ENCODE measurements around the gene SPOCK1. TPM values are rescaled to one million over a fixed set of nuclear protein-coding genes. Genes with fewer than 3 reads are reported as not detected.

SPOCK1 gene
- total and polyA plus RNA-seq, 2 of the 13 experiments (the other 11 are each of a cell fraction or from before 2014, with no cell fraction given) = 0.18 to 0.29 TPM

DNA sequence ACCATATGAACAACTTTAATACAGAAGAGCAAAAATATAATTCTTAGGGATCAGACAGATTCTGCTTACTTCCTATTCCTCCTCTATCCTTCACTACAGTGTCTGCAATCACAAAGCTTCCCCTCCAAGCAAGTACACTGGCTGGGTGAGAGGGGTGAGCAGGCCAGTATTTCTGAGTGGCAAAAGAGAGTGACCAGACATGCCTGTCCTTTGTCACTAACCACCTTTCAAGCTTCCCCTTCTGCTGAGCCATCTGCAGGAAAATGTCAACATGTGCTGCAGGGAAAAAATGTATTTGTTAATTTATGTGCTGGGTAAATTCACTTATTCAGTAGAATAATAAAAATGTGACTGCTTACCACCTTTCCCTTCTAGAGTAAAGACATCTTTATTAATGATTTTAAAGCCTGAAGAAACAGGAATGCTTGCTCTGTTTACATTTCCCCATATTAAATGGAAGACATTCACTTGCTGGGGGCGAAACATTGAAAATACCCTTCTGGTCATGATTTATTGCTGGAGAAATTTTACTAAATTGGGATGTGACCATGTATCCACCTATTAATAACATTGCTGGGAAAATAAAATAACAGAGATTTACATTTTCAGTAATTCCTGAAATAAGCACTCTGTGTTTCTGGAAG is 84.9 kb downstream of the SPOCK1 start:
- intact Hi-C loops (cut with micrococcal nuclease; ENCODE audit: unreplicated experiment) = no loop called here
- H3K9ac ChIP-seq (ENCODE audit: insufficient read depth, low read depth, low read length) = no peak overlapping the region
- no peaks in the 10 kb centered on the region for H3K4me1 ChIP-seq (ENCODE audit: insufficient read depth, low read length)
- no peak for TF ChIP-seq EP300 (IDR thresholded peaks at IDR 0.05; ENCODE audit: low read depth in 2 of 2, low read length in 2 of 2)
- no peak for TF ChIP-seq EP300 (CRISPR knock-in tag; IDR thresholded peaks at IDR 0.05; ENCODE audit: borderline replicate concordance)
- no peak for TF ChIP-seq SUZ12 (IDR thresholded peaks at IDR 0.05; ENCODE audit: low read depth, low read length)
- TF ChIP-seq PHF20 (CRISPR knock-in tag; IDR thresholded peaks at IDR 0.05) = no peak
- TF ChIP-seq SIN3A (IDR thresholded peaks at IDR 0.05; ENCODE audit: borderline replicate concordance, low read depth, low read length) = no peak
- TF ChIP-seq MTA1 (CRISPR knock-in tag; IDR thresholded peaks at IDR 0.05; ENCODE audit: borderline replicate concordance) = no peak
- TF ChIP-seq ZNF207 (IDR thresholded peaks at IDR 0.05; ENCODE audit: borderline replicate concordance) = no peak
- TF ChIP-seq, protein P1, sequence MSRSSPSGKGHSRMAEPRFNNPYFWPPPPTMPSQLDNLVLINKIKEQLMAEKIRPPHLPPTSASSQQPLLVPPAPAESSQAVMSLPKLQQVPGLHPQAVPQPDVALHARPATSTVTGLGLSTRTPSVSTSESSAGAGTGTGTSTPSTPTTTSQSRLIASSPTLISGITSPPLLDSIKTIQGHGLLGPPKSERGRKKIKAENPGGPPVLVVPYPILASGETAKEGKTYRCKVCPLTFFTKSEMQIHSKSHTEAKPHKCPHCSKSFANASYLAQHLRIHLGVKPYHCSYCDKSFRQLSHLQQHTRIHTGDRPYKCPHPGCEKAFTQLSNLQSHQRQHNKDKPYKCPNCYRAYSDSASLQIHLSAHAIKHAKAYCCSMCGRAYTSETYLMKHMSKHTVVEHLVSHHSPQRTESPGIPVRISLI (CRISPR knock-in tag; IDR thresholded peaks at IDR 0.05; ENCODE audit: borderline replicate concordance) = no peak
- no peak for TF ChIP-seq ZNF891 (CRISPR knock-in tag; IDR thresholded peaks at IDR 0.05)
- no peak for TF ChIP-seq NFIC (IDR thresholded peaks at IDR 0.05; ENCODE audit: low read length)
- TF ChIP-seq RARA (CRISPR knock-in tag; IDR thresholded peaks at IDR 0.05) = no peak
- TF ChIP-seq, protein P2, sequence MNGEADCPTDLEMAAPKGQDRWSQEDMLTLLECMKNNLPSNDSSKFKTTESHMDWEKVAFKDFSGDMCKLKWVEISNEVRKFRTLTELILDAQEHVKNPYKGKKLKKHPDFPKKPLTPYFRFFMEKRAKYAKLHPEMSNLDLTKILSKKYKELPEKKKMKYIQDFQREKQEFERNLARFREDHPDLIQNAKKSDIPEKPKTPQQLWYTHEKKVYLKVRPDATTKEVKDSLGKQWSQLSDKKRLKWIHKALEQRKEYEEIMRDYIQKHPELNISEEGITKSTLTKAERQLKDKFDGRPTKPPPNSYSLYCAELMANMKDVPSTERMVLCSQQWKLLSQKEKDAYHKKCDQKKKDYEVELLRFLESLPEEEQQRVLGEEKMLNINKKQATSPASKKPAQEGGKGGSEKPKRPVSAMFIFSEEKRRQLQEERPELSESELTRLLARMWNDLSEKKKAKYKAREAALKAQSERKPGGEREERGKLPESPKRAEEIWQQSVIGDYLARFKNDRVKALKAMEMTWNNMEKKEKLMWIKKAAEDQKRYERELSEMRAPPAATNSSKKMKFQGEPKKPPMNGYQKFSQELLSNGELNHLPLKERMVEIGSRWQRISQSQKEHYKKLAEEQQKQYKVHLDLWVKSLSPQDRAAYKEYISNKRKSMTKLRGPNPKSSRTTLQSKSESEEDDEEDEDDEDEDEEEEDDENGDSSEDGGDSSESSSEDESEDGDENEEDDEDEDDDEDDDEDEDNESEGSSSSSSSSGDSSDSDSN (CRISPR knock-in tag; IDR thresholded peaks at IDR 0.05) = no peak
- TF ChIP-seq, protein P3, sequence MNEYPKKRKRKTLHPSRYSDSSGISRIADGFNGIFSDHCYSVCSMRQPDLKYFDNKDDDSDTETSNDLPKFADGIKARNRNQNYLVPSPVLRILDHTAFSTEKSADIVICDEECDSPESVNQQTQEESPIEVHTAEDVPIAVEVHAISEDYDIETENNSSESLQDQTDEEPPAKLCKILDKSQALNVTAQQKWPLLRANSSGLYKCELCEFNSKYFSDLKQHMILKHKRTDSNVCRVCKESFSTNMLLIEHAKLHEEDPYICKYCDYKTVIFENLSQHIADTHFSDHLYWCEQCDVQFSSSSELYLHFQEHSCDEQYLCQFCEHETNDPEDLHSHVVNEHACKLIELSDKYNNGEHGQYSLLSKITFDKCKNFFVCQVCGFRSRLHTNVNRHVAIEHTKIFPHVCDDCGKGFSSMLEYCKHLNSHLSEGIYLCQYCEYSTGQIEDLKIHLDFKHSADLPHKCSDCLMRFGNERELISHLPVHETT (CRISPR knock-in tag; conservative IDR thresholded peaks at IDR 0.05) = no peak
- H2AFZ ChIP-seq (ENCODE audit: low read length) = no peak overlapping the region
- DNase-seq (ENCODE audit: low spot score) (no peak), FAIRE-seq (no peak), ATAC-seq (no peak)
- H3K36me3 ChIP-seq (replicated peaks in 1 of 2; ENCODE audit: control insufficient read depth in 1 of 2, insufficient read depth in 2 of 2, low read length in 2 of 2) = no peaks in the 10 kb centered on the region
- POLR2A ChIA-PET = no interaction called here
- no peak overlapping the region for H3K4me3 ChIP-seq (replicated peaks in 1 of 3; ENCODE audit: insufficient read depth in 1 of 3, low read depth in 2 of 3, low read length in 3 of 3)
- in situ Hi-C loops (cut with HindIII; ENCODE audit: extremely low pct_ligation_motif_present, low pct_unique_long_range_greater_than_20kb) = no loop called here
- no peaks in the 10 kb centered on the region for H4K20me1 ChIP-seq (ENCODE audit: insufficient read depth, low read length)
- BruUV-seq (replicated peaks) = no TSS peak
- no peaks in the 10 kb centered on the region for H3K79me2 ChIP-seq (ENCODE audit: insufficient read depth, low read length)
- H3K27me3 ChIP-seq (ENCODE audit: control insufficient read depth in 1 of 2, insufficient read depth in 2 of 2, low read length in 2 of 2) = no peaks in the 10 kb centered on the region
- H3K27ac ChIP-seq (ENCODE audit: extremely low read length, insufficient read depth, low read length) = no peak overlapping the region
- 6% methylated on average over 1 of the region's 1 CpG for WGBS (ENCODE audit: low lambda C conversion rate)
- no peaks in the 10 kb centered on the region for H3K9me3 ChIP-seq (ENCODE audit: low read length)
- CTCF ChIA-PET (ENCODE audit: low intra/inter-chr PET ratio, low total read pairs) = no interaction called here
- H3K4me2 ChIP-seq (ENCODE audit: low read depth, low read length) = no peak overlapping the region
